GM18870 (cell line): Measurements from ENCODE around the gene NFIL3.

Source experiments
- ATAC-seq: cut with Tn5 transposase; IDR thresholded peaks from one replicate; pipeline ENCODE4 v1.9.1; 2021; ENCODE audit warnings: moderate library complexity; ENCODE audit not compliant: unreplicated experiment

NFIL3 gene

DNA sequence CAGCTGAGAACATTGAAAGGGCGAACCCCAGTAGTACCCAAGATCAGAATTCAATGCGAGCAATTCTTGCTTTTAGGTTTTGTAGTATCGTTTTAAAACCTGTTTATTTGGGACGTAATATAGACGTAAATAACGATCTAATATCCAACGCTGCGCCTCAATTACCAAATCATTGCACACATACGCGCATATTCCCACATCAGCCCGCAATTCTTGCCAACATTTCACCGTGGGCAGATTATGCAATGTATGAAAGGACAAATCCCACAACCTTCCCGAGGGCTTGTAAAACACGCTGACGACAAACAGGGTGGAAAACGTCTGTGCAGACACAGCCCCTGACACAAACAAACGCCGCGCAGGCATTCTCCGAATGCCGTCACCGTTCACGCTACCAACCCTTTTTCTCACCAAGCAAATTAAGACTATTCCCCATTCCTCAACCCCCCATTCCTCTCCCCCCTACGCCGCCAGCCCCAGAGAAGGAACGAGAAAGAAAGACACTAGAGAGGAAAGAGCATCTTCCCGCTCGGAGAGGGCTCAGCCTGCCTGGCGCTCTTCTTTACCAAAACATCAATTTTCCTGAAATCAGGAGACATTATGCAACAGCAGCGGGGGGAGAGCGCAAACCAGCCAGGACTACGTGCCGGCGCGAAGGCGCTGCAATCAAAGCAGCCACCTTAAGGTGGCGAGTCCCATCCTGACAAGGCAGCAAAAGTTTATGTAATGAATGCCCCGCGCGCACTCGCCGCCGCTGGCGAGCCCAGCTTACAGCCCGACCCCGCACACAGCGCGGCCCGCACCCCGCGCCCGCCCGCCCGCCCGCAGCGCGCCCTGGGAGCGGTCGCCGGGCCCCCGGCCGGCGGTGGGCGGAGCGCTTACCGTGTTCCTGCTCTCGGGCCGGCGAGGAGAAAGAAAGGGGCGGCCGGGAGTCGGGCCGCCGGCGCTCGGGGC is 597 bp downstream of the NFIL3 start:
- no peak for ATAC-seq

DNA sequence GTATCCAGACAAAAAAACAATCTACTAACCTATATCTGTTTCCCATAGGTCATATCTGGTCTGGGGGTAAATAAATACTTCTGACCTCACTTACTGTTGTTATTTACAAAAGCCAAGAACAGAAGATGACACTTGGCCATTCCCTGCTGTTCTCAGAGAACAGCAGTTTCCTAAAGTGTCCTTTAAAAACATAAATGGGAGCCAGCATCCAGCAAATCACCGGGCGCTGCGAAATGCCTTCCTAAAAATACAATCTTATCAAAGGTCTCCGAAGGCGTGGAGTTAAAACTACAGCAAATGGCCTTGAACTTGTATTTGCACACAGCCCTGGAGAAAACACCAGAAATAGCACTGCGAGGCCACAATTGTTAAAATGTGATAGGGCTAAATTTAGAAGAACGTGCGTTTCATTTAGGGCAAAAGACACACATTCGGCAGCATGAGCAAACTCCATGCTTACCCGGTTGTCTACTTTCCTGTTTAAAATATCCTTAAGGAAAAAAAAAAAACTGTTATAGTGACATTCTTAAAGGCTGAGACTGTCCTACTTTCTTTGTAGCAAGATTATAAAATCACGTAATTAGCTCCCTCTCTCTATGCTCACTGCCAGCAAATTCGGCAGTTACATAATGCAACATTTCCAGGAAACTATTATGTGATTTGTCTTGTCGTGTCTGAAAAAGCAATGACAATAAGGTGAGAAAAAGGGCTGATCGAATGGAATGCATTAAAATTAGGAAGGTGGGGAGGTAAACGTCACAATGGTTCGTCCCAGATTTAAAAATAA is 1.5 kb downstream of the NFIL3 start:
- no peak for ATAC-seq

DNA sequence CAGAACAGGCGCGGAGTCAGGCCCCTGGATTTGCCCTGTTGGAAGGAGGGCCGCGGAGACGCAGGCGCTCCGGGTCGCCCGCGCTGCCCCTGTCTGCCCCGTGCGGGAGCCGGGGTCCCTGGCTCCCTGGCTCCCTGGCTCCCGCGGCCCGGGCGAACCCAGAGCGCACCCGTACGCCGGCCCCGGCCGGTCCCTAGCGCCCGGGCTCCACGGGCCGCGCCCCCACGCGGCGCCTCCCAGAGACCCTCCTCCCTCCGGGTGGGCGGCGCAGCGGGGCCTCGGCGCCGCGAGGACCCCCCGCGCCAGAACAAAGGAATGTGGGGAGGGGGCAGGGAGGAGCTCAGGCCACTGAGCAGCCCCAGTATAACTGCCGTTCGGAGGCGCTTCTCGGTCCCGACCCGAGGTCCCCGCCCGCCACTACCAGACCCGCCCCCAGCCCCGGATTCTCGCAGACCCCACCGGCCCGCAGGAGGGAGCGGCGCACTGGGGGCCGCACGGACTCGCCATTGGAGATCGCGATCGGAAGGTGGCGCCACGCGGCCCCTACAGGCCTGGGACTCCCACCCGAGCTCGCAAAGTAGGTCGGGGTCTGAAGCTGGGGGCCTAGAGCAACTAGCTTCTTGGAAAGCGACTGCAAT is 2.4 kb downstream of the NFIL3 start:
- ATAC-seq: no peak

DNA sequence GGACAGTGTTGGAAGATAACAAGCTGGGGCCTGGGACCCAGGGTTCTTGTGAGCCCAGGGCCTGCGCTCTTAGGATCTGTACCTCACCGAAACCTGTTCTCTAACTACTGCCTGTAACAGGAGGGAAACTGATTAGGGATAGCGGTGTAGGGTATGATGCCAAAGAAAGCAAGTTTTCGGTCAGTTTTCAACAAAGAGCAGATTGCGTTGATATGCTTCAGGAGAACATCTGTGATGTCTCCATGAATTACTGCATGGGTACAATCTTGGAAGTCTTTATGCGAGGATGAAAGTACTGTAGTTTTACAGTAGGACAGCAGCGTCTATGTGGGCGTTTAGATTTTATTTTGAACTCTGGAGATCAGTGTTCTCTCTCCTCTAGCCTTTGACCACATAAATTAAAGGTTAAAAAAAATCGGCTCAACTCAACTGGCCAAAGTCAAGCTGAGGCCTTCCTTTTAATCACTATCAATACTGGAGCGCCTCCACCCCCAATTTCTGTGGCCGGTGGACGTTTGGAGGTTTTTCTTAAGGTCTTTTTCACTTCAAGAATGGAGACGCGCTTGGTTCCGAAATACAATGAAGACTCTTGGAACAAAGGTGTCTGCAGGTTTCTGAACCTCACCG is 3.0 kb downstream of the NFIL3 start:
- ATAC-seq: no peak

DNA sequence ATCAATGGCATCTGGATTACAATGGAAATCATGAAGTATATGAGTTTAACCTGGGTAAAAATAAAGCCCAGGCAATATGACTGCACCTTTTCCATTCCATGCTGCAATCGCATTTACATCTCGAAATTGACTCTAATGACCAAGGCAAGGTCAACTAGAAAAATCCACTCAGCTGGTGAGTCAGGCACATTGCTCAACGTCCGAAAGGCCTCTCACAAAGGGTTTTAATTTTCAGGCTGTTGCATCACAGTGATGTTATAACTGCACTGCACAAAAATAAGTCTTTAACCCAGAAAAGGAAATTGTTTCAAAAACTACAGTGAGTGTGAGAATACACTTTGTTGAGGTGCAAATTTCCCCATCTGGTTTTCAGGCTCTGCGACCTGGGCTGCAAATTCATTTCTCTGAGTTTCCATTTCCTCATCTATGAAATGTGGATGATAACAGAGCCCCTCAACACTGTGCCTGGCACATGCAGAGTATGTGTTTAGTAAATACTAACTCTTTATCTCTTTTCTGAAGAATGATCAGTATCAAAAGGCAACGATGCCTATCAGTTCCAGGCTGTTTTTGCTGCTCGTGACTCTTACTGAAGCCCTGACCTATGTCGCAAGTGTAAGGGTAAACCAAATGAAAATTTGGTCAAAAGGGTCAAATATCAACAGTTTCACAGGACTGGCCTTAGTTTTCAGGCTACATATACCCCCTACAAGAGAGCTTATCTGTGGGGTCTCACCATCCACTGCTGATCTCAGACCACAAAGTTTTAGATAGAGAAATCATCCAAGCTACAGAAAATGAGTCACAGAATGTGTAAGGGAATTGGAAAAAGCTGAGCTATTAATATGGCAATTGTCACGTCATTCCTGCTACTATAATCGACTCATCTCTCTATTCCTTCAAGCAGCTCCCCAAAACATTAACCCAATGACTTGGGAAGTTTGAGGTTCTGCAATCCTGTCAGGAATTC is 4.1 kb downstream of the NFIL3 start:
- ATAC-seq: no peak

DNA sequence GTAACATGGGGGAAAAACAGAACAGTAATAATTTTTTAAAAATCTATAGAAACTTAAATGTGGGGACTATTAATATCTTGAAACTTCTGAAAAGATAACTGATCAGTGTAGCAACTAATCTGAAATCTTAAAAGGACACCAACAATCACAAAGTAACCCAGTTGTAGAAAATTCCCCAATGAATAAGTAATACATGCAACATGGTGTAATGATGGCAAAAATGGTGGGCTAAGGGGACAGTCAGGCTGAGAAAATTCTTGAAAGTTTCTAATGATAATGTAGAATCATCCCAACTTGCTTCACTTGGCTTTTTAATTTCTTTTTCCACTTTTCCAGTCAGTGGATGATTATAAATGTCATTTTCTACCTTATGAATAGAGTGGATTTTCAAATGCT is 5.4 kb downstream of the NFIL3 start:
- no peak for ATAC-seq

DNA sequence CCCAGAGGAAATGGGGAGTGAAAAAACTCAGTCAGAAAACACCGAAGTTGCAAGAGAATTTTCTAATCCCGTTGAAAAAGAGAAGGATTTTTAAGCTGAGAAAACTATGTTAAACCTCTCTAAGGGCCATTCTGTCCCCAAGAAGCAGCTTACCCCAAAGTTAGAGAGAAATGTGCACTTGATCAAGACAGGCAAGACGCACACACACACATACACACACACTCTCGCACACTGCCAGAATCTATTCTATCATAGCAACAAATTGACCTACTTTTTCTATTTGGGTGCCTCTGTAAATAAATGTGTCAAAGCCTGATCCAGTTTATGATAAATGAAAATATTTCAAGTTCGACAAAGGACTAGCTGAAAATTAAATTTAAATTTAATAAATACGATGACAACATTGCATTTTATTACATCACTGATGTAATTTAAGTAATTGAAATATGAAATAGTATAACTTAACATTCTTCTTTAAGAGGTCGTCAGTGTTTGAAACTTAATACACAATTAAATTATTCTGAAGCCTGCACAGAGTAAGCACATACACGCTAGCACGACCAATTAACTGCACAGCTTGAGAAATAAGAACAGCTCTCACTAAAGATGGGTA is 5.9 kb downstream of the NFIL3 start:
- no peak for ATAC-seq

DNA sequence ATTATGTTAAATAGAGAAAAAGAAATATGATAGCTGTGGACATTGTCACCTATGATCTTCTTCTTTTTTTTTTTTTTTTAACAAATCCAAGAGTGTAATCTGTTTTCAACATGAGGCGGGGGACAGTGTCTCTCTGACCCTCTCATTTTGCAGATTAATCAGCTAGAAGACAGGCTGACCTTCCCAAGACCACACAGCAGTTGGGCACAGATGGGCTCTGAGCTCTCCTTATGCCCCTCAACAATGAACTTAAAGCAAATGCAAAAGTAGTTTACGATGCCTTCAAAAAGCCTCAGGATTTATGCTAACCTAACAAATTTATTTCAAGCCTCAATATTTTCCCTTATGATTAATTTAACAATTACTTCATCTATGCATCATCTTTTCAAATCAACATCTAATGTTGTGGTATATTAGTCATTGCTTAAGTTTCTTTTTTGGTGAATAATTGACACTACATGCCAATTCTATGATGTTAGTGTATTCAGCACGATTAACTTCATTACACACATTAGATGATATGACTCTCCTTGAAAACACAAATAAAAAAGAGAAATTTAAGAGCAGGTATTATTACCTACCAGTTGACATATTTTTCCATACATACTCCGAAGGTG is 7.4 kb downstream of the NFIL3 start:
- no peak for ATAC-seq

DNA sequence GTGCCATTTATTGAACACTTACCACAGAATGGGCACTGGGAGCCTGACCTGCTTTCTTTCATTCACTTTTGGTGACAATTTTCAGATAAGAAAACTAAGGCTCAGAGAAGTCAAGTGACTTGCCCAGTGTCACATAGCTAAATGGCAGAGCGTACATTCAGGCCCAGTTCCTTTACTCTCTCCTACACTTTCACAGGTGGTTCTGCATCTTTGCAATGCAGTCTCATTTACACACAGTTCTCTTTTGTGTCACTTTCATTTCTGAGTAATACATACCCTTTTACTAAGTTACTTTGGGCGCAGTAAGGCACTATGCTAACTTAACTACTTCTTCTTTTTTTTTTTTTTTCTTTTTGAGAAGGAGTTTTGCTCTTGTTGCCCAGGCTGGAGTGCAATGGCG is 8.3 kb downstream of the NFIL3 start:
- ATAC-seq: peak; percentile 97

DNA sequence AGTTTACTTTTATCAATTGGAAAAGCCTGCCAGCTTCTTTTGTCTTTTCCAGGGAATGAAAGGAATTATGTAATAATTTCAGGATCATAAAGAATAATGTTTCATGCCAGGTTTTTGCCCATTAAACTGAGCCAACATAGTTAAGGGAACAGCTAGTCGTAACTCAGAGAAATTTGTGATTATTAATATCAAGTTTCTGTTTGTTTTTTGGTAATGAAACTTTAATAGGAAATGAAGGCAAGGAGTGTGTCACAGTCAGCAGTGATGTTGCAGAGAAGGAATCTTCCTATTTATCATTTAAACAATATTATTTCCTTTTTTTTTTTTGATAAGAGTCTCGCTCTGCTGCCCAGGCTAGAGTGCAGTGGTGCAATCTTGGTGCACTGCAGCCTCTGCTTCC is 10.7 kb downstream of the NFIL3 start:
- ATAC-seq: no peak

DNA sequence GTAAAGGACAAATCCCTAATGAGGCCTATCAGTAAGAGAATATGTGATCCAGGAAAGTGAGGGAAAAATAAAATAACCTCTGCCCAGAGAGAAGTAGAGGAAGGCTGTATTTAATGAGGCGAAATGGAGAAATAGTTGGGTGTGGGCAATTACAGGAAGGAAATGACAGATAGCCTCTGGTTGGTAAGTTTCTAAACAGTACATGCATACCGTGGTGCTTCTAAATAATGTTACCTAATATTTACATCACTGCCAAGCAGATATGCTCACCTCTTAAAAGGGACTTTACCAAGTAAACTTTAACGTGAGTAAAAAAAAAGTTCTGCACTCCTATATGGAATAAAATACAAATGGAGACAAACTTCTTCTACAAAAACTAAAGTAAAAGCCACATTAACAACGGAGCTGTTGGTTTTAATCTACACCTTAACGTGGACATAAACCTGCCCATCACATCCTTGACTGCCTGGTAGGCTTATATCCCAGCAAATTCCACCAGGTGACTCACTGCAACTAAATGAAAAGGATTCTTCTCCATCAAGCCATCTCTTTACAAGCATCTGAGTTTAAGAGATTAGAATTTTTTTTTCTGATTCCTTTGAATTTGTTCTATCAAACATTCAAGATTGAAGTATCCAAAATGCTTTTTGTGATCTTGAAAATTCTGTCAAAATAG is 12.4 kb downstream of the NFIL3 start:
- no peak for ATAC-seq

DNA sequence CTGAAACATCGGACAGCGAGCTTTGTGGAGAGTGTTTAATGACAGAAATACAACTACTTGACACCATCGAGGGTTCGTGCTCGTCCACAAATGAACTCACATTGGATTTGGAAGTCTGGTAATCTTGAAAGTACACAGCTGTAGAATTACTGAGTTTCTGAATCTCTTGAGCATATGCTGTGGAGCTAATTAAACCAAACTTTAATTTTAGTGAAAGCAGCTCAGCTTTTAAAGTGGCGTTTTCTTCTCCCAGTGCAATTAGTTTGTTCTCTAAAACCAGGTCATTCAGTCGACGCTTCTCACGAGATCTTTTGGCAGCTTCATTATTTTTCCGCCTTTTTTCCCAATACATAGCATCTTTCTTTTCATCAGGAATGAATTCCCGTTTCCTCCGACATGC is 13.5 kb downstream of the NFIL3 start:
- no peak for ATAC-seq

DNA sequence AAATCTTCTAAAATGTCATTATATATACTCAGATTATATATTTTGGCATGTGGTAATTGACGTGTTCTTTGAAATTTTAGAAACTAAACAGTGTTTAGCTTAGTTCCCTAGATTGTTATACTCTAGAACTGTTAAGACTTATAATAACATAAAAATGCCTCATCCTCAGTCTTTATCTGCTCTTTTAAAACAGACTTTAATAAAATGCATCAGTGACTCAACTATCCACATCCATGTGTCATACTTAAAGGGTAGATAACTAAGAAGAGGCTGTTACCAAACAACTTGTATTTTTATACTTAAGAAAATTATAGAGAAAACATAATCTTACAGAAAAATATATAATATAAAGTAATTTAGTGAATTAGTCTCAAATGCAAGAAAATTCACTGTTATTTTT is 15.2 kb downstream of the NFIL3 start:
- no peak for ATAC-seq

DNA sequence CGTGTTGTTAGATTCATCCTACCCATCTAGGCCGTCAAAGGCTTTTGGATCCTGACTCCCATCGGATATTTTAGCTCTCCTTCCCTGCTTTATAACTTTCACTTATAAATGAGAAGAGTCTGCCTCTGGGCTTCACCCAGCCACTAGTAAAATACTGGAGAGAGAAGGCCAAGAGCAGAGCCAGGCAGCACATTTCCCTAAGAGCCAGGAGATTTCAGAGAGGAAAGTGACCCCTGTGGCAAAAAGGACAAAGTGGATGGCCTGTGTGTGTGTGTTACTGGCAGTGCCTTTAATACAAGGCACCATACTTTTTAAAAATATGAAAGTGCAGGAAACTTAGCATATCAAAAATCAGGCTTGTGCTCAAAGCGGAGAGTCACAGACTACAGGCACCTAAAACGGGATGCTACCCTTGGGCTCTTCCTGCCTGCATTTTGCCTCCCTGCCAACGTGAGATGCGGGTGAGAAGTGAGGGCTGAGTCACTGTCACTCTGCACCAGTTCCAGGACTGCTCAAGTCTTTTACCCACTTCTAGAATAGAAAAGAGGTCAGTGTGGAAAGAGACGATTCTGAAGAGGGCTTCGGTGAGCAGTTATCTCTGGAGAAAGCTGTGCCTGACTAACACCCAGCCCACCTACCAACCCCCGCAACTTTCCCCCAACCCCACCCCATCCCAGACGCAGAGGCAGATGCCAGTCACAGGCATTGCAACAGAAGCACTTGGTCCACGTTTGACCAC is 15.9 kb downstream of the NFIL3 start:
- no peak for ATAC-seq

DNA sequence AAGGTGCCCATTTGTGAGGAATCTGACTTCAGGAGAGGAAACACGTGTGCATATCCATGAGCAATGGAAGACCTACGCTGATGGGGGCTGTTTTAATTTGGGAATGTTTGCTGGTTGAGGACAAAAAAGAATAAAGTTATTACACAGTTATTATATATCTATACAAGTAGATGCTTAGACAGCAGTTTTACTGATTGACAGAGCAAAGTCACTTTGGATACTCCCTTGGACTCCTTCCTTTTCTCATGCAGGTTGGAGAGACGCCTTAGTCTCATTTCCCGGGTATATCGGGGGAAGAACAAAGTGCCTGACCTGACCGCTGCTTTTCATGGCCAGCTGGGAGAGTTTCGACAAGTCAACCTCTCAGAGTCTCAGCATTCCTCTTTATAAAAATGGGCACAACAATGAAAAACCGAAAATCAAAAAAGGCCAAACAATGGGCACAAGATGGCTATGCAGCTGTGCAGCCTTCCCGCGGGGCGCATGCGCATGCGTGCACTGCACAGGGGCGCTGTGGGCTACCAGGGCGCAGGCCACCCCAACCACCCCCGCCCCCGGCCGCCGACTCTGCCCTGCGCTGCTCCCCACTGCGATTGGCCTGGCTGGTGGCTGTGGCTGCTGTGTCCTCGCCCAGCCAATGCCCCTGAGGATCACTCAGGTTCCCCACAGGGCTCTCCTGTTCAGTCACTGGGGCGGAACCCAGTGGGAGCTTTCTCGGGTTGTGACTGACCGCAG is 18.1 kb downstream of the NFIL3 start:
- ATAC-seq: no peak

DNA sequence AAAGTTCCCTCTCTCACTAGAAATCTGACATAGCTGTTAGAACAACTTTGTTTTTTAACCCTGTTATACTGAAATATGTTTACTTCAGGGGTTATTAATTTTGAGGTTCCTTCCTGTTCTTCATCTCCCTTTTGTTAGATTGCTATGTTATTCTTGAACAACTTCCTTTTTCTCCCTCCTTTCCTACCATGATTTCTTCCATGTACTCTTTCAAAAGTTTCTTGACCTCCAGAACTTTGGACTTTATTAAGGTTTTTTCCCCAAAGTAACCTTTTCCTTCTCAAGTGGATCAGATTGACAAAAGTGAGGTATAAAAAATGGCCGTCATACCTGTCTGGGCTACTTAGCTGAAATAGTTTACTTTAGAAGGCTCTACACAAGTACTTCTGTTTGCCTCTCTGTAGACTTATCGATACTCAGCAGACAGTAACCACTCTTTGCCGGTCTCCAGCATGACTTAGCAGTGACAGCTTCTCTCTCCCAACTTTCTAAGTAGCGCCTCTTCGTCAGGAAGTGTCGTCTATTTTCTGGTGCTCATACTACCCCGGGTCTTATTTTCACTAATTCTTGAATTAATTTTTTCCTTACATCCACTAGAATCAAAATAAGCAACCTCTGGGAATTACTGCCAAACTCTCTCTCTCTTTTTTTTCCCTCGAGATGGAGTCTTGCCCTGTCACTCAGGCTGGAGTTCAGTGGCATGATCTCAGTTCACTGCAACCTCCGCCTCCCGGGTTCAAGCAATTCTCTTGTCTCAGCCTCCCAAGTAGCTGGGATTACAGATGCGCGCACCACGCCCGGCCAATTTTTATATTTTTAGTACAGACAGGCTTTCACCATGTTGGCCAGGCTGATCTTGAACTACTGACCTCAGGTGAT is 19.7 kb downstream of the NFIL3 start:
- no peak for ATAC-seq
